OCI-LY3 (cell line): Measurements from ENCODE around the gene ATXN2L.

Source experiments
- EZH2phosphoT487 ChIP-seq: fragments of 200-600 bp; shearing (Covaris generic); IDR thresholded peaks from 2 replicates; pipeline ENCODE4 v1.6.1; 2018; ENCODE audit warnings: antibody characterized with exemption, mixed run types, low read depth
- TF ChIP-seq, protein P1 (sequence below): fragments of 200-600, 300-600 bp; sonication (generic); IDR thresholded peaks from 2 replicates; pipeline ENCODE4 v1.5.1; 2014; ENCODE audit warnings: antibody characterized with exemption, low read length, low read depth

DNA sequence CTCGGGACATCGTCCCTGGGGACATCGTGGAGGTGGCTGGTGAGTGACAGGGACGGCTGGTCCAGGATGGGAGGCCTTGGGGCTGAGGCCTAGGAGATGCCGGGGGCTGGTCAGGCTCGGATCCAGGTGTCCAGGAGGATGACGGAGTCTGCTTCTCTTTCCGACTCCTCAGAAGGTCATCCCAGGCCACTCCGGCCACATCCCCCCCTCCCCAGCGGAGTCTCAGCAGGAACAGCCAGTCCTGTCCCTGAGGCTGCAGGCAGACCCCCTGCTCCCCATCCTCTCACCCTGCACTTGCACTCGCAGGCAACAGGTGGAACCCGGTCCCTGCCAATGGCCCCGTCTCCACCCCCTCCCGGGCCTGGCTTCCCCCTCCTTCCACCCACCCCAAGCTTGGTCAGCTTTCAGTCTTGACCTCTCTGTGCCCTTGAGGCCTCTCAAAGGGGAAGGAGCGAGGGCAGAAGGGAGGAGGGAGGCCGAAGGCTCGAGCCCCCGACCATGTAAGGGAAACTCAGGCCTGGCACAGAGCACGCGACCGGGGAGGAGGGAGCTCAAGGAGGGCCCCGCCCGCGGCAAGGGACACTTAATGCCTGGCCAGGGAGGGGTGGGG, 59.9 kb downstream of the ATXN2L start:
- TF ChIP-seq, protein P1, sequence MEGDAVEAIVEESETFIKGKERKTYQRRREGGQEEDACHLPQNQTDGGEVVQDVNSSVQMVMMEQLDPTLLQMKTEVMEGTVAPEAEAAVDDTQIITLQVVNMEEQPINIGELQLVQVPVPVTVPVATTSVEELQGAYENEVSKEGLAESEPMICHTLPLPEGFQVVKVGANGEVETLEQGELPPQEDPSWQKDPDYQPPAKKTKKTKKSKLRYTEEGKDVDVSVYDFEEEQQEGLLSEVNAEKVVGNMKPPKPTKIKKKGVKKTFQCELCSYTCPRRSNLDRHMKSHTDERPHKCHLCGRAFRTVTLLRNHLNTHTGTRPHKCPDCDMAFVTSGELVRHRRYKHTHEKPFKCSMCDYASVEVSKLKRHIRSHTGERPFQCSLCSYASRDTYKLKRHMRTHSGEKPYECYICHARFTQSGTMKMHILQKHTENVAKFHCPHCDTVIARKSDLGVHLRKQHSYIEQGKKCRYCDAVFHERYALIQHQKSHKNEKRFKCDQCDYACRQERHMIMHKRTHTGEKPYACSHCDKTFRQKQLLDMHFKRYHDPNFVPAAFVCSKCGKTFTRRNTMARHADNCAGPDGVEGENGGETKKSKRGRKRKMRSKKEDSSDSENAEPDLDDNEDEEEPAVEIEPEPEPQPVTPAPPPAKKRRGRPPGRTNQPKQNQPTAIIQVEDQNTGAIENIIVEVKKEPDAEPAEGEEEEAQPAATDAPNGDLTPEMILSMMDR = no peak
- TF ChIP-seq EZH2phosphoT487 = no peak
